EH (cell line): ENCODE measurements around the gene GSTCD.
A peak's percentile ranks its signal among the peaks of the same experiment; 100 is the strongest.

Experiments
- DNase-seq: peaks from one replicate; pipeline ENCODE4 v3.0.0-alpha.2; 2015; ENCODE audit warnings: low read depth

GSTCD gene

DNA sequence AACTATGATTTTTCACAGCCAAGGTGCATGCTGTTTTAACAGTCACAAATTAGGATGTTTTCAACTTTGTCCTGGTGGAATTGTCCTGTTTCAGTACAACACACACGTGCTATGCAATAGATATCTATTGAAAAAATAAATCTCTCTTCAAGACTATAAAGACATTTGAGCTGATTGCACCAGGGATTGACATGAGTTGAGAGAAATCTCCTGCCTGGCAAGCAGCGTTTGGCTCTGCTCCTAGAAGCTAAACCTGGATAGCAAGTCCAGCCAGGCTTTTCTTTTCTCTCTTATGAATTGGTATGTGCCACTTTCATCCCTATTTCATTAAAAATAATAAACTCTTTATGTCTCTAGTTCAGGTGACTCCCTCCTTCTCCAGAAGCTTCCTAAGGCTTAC is 170.1 kb downstream of the GSTCD start:
- DNase-seq = no peak

DNA sequence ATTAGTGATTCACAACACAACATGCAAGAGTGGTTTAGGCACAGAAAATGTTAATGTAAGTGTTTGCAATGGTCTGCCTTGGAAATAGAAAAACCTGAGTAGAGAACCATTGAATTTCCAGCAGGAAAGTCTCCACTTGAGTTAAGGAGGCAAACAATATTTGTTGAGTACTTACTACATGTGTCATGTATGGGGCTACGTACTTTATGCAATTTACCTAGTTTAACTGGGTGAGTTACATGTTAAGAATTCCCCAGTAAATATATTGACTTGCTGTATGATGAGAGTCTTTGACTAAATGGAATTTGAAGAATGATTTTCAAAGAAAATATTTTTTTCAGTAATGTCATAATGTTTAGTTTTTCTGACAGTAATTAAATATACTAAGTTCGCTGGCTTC is 178.9 kb downstream of the GSTCD start:
- DNase-seq = no peak

DNA sequence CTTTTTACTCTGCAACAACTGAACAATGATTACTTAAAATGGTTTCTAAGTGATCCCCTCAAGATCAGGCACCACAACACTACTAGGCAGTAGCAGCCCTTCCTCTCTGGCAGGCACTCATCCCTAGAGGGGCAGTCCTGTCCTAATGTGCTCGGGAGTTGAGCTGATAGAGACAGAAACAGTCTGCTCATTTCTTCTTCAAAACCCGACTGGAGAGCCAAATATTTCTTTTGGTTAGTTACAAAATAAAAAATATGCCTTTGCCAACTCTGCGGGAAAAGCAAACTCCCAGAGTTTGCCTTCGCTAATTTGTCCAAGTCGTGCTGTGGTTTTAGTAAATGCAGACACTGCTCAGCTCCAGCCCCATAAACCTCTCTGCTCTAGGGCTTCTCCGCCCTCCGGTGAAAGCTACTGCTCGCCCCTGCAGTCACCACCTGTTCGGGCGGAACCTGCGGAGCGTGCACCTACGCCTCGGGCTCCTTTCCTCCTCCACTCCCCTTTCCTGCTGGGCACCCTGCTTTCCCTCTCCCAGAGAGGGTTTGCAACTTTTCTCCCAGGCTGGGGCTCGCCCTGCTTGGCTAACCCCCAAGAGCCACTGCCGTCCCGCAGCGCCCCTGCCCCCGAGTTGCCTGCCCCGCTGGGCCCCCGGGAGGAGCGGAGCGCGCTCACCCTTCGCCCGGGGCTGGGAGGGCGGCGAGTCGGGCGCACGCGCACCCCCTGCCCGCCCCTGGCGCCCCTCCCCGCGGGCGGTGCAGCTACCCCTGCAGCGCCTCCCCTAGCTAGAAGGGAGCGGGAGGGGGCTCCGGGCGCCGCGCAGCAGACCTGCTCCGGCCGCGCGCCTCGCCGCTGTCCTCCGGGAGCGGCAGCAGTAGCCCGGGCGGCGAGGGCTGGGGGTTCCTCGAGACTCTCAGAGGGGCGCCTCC is 186.3 kb downstream of the GSTCD start, which contains the start of gene NPNT:
NPNT (plus strand) TSS at position 812 of the 923 bp plus-strand sequence. CDS start 182 bp downstream, outside the sequence.
- DNase-seq = peak; percentile 14

DNA sequence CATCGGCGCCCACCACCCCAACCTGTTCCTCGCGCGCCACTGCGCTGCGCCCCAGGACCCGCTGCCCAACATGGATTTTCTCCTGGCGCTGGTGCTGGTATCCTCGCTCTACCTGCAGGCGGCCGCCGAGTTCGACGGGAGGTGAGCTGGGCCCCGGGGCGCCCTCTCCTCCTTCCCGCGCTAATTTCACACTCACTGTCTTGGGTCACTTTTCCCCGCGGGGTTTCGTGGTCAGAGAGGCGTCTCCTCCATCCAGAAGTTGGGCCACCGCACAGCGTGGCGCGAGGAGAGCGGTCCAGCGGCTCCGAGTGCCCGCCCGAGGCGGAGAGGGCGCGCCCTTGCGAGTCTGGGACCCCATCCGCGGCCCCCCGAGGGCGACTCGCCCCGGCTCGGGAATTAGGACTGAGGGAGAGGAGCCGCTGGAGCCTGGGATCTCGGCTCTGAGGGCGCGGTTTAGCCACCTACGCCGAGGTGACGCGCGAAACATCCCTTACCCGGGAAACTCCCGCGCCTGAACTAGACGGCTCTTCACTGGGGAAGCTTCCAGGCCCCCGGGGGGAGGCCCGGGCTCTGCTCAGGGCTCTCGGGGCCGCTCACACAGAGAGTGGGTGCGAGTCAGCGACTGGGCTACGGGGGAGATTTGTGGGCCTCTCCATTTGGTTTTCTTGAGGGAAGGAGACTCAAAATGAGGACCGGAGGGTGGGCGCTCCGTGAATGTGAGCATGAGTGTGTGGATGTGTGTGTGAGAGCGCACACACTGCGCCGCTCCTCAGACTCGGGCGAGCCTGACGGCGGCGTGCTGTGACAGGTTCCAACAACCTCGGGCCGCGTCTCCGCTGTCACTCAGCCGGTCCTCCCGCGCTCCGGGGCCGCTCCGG is 187.2 kb downstream of the GSTCD start:
- no peak for DNase-seq

DNA sequence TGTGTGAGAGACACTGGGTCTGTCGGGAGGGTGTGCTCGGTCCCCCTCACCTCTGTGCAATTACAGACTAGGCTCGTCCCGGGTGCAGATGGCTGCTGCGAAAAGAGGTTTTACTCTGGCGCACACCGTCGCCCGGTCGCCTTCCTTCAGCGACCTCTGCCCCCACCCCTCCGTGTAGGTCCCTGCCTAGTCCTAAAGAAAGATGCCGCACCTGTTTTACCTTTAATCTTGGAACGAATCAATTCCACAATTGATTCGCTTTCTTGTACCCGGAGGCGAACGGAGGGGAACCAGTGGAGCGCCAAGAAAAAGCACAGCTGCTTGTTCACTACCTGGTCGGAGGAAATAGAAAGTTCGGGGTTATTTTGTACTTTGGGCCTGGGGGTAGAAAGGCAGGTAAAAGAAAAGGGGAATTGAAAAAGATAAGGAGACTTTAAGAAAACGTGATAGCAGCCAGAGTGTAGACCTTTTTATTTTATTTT is 187.9 kb downstream of the GSTCD start:
- DNase-seq = no peak
